GM12874 (cell line): ENCODE results near the gene NCOR2.

Experiments used
- TF ChIP-seq, protein P1 (sequence below): IDR thresholded peaks from 2 replicates; pipeline ENCODE4 v1.5.1; 2011; ENCODE audit warnings: low read depth, mild to moderate bottlenecking, control low read depth, low read length, moderate library complexity; ENCODE audit not compliant: insufficient read depth

NCOR2 gene

GRCh38 chr12:124578854-124579253 is 11.4 kb upstream of the NCOR2 start:
- TF ChIP-seq, protein P1, sequence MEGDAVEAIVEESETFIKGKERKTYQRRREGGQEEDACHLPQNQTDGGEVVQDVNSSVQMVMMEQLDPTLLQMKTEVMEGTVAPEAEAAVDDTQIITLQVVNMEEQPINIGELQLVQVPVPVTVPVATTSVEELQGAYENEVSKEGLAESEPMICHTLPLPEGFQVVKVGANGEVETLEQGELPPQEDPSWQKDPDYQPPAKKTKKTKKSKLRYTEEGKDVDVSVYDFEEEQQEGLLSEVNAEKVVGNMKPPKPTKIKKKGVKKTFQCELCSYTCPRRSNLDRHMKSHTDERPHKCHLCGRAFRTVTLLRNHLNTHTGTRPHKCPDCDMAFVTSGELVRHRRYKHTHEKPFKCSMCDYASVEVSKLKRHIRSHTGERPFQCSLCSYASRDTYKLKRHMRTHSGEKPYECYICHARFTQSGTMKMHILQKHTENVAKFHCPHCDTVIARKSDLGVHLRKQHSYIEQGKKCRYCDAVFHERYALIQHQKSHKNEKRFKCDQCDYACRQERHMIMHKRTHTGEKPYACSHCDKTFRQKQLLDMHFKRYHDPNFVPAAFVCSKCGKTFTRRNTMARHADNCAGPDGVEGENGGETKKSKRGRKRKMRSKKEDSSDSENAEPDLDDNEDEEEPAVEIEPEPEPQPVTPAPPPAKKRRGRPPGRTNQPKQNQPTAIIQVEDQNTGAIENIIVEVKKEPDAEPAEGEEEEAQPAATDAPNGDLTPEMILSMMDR = no peak

DNA sequence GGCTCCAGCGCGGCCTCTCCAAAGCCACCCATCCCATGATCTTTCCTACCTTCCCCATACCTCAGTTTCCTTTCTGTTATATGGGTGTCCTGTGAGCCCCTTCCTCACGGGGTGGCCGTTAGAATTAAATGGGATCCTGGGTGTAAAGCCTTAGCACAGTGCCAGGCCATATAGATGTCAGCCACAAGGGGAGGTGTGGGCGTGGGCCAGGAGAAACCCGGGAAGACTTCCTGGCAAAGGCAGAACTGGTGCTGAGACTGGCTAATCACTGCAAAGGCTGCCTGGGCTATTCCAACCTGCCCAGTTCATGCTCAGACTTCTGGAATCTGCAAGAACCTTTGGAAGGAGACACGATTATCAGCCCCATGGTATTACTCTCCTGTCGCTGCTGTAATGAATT is 11.0 kb upstream of the NCOR2 start:
- TF ChIP-seq, protein P1 = no peak

DNA sequence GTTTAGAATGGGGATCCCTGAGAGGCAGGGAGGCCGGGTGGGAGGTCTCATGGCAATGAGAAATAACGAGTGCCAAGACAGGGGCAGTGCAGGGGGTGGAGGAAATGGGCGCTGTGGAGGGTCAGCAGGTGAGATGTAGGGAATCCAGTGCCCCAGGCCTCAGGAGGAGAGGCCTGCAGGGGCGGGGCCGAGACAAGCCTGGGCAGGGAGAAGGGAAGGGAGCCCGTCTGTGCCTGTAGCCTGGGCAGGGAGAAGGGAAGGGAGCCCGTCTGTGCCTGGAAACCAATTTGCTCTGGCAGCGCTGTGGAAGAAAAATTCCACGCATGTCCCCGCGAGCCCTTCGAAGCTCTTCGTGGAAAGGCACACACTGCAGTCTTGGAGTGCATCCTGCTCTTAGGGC is 10.6 kb upstream of the NCOR2 start:
- TF ChIP-seq, protein P1 = no peak

GRCh38 chr12:124577374-124577773 is 10.0 kb upstream of the NCOR2 start:
- TF ChIP-seq, protein P1 = no peak

DNA sequence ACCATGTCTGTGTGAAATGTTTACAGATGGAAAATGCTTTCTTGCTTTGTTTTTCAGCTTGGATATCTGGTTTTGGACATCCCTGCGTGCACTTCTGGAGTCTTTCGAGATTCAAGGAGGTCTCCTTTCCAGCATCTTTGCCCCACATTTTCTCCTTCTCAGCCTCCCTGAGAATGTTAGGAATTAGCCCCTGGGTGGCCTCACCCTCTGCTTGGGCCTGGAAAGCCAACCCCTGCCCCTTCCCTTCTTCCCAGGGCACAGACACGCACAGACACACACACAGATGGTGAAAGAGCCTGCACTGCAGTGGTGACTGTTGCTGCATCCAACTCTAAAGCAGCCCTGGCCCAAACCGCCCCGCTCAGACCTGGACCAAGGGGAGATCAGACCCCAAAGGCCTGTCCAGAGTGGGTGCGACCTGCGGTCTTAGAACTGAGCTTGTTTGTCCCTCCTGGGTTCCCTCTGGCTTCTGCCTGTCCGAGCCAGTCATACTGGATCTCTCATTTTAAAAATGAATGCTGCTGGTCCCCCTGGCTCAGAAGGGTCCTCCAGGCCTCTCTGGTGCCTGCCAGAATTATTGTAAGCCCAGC is 8.7 kb upstream of the NCOR2 start:
- TF ChIP-seq, protein P1 = no peak

DNA sequence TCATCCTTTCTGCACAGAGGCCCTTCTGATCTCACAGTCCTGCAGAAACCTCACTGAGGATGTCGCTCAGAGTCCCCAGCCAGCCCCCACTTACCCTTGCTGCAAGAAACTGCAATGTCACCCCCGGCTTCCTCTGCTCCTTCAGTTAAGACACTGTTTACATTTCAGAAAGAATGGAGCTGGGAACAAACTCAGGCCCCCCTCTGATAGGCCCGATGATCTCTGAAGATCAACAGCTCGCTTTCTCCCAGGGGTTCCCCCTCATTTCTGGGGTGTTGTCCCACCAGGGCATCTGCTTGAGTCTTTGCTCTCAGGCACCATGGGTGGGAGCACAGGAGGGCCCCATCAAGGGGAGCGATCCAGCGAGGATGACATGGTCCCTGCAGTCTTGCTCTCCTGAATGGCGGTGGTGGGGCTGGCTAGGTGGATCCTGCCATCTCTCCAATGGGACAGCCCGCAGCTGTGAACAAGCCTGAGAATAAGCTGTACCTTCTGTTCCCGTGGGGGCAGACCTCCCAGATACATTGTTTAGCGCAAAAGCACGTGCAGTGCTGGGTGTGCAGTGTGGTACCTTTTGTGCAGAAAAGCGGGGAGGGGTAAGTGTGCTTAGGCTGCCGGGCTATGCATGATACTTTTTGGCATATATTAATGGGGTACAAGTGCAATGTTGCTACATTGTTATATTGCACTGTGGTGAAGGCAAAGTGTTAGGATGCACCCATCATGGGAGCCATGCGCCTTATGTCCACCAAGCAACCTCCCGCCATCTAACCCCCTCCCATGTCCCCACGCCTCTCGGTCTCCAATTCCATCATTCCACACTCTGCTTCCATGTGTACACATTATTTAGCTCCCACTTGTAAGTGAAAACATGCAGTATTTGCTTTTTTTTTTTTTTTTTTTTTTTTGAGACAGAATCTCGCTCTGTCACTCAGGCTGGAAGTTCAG is 6.7 kb upstream of the NCOR2 start:
- TF ChIP-seq, protein P1 = no peak

DNA sequence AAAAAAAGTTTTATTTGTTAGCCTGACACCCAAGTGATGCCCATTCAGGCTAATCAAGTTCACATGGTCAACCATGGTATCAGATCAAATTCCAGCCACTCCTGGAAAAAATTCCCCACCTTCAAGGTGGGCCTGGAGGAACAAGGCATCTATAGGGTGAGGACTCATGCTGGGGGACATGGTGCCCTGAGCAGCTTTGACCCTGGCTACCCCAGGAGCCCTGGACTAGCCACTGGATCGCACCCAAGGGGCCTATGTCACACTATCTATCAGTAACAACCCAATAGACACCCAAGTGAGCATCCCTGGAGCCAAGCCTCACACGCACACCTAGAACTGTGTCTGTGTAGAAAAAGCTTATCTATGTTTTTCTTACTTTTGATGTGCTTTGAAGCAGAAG is 4.1 kb upstream of the NCOR2 start:
- TF ChIP-seq, protein P1 = no peak
